Rectal smooth muscle tissue (tissue), 1 donor: ENCODE measurements around the gene TMEM250.

Source experiments
- H3K27ac ChIP-seq: one replicate; pipeline ENCODE4 v1.7.0; 2013; ENCODE audit warnings: low read depth, low read length, inconsistent platforms
- H3K27me3 ChIP-seq: one replicate; pipeline ENCODE4 v1.7.0; 2013; ENCODE audit warnings: low read length; ENCODE audit not compliant: control insufficient read depth, insufficient read depth
- H3K36me3 ChIP-seq: one replicate; pipeline ENCODE4 v1.7.0; 2013; ENCODE audit warnings: low read length; ENCODE audit not compliant: control insufficient read depth, insufficient read depth
- H3K4me1 ChIP-seq: one replicate; pipeline ENCODE4 v1.7.0; 2013; ENCODE audit warnings: low read length; ENCODE audit not compliant: control insufficient read depth, insufficient read depth
- H3K4me3 ChIP-seq: one replicate; pipeline ENCODE4 v1.7.0; 2013; ENCODE audit warnings: low read length
- H3K9ac ChIP-seq: one replicate; pipeline ENCODE4 v1.7.0; 2013; ENCODE audit warnings: low read length

TMEM250 gene

GRCh38 chr9:136100700-136101614 is 17.7 kb downstream of the TMEM250 start:
- H3K27ac ChIP-seq = no peak overlapping the region
- H3K27me3 ChIP-seq = peaks cover 4% of the 10 kb centered on the region

GRCh38 chr9:136099542-136099941 is 19.1 kb downstream of the TMEM250 start:
- Histone ChIP-seq H3K36me3 (no peaks in the 10 kb centered on the region), H3K4me1 (peaks cover 5% of the 10 kb centered on the region), H3K27ac (no peak overlapping the region), H3K27me3 (peaks cover 4% of the 10 kb centered on the region), H3K4me3 (no peak overlapping the region), H3K9ac (no peak overlapping the region)

More at GRCh38 chr9:136100700-136101614, 17.7 kb downstream of the TMEM250 start:
- no peak overlapping the region for H3K4me3 ChIP-seq
- H3K4me1 ChIP-seq = peaks cover 12% of the 10 kb centered on the region
- no peak overlapping the region for H3K9ac ChIP-seq
- H3K36me3 ChIP-seq = no peaks in the 10 kb centered on the region

- no peak overlapping the region for H3K4me3 ChIP-seq
- H3K4me1 ChIP-seq = peaks cover 5% of the 10 kb centered on the region
- peak overlapping the region; percentile 38 for H3K9ac ChIP-seq
- H3K27ac ChIP-seq = no peak overlapping the region
- H3K36me3 ChIP-seq = no peaks in the 10 kb centered on the region
- H3K27me3 ChIP-seq = peaks cover 4% of the 10 kb centered on the region
These were observed 19.8 kb downstream of the TMEM250 start for GRCh38 chr9:136098844-136099243.

- Histone ChIP-seq H3K9ac (no peak overlapping the region), H3K27me3 (peaks cover 4% of the 10 kb centered on the region), H3K4me3 (no peak overlapping the region), H3K36me3 (no peaks in the 10 kb centered on the region), H3K4me1 (peaks cover 7% of the 10 kb centered on the region), H3K27ac (no peak overlapping the region)
These were observed 20.5 kb downstream of the TMEM250 start for GRCh38 chr9:136098210-136098609.

- H3K4me3 ChIP-seq = peak overlapping the region; percentile 71
- peaks cover 4% of the 10 kb centered on the region for H3K27me3 ChIP-seq
- peak overlapping the region; percentile 80 for H3K27ac ChIP-seq
- H3K9ac ChIP-seq = no peak overlapping the region
- H3K4me1 ChIP-seq = peaks cover 24% of the 10 kb centered on the region
- no peaks in the 10 kb centered on the region for H3K36me3 ChIP-seq
These were observed 22.1 kb downstream of the TMEM250 start for GRCh38 chr9:136096505-136097001.

GRCh38 chr9:136095070-136096058 is 23.3 kb downstream of the TMEM250 start, which contains the start of gene NACC2:
Gene NACC2, minus strand, starts transcription at chr9:136095289. Its CDS starts 44,768 bp downstream, at chr9:136050521.
- H3K4me3 ChIP-seq = peak within 1 kb of the TSS; percentile 74
- H3K4me1 ChIP-seq = peaks cover 34% of the 10 kb centered on the region
- peak within 1 kb of the TSS; percentile 68 for H3K9ac ChIP-seq
- peak within 1 kb of the TSS; percentile 94 for H3K27ac ChIP-seq
- H3K36me3 ChIP-seq = no peaks in the 10 kb centered on the region
- peaks cover 4% of the 10 kb centered on the region for H3K27me3 ChIP-seq

- Histone ChIP-seq H3K27me3 (peaks cover 4% of the 10 kb centered on the region), H3K27ac (peak overlapping the region; percentile 94), H3K4me1 (peaks cover 43% of the 10 kb centered on the region), H3K9ac (peak overlapping the region; percentile 68), H3K4me3 (peak overlapping the region; percentile 74), H3K36me3 (no peaks in the 10 kb centered on the region)
These were observed 24.4 kb downstream of the TMEM250 start for GRCh38 chr9:136093995-136094881.

GRCh38 chr9:136093346-136093986 is 25.2 kb downstream of the TMEM250 start:
- H3K9ac ChIP-seq = peak overlapping the region; percentile 68
- peak overlapping the region; percentile 74 for H3K4me3 ChIP-seq
- peak overlapping the region; percentile 94 for H3K27ac ChIP-seq
- H3K4me1 ChIP-seq = peaks cover 50% of the 10 kb centered on the region
- no peaks in the 10 kb centered on the region for H3K36me3 ChIP-seq
- H3K27me3 ChIP-seq = peaks cover 2% of the 10 kb centered on the region

GRCh38 chr9:136092741-136093140 is 25.9 kb downstream of the TMEM250 start:
- Histone ChIP-seq H3K27ac (peak overlapping the region; percentile 94), H3K9ac (peak overlapping the region; percentile 32), H3K4me3 (peak overlapping the region; percentile 74), H3K4me1 (peaks cover 57% of the 10 kb centered on the region), H3K36me3 (no peaks in the 10 kb centered on the region), H3K27me3 (no peaks in the 10 kb centered on the region)

GRCh38 chr9:136092353-136092650 is 26.4 kb downstream of the TMEM250 start:
- Histone ChIP-seq H3K4me1 (peaks cover 57% of the 10 kb centered on the region), H3K27ac (peak overlapping the region; percentile 94), H3K9ac (no peak overlapping the region), H3K36me3 (no peaks in the 10 kb centered on the region), H3K4me3 (peak overlapping the region; percentile 74), H3K27me3 (no peaks in the 10 kb centered on the region)
